Urothelium cell line (cell line): Measurements from ENCODE around the gene PAK2.
"Not testable (repeated sequence)": the region's sequence is repeated elsewhere in the genome, so short reads cannot be mapped to it uniquely, and the experiment has no call there.

Experiments used
- DNase-seq: peaks from one replicate; pipeline ENCODE4 v3.0.0; 2011; ENCODE audit warnings: low spot score, mixed read lengths
- FAIRE-seq: peaks from 2 replicates; lab custom pipeline; 2011; peaks lifted over from hg19 to GRCh38; lab: Jason Lieb, UNC

PAK2 gene

GRCh38 chr3:196839351-196839750 is 99.7 kb downstream of the PAK2 start:
- not testable (repeated sequence) for FAIRE-seq

GRCh38 chr3:196842567-196843434 is 103.1 kb downstream of the PAK2 start:
- no peak for DNase-seq
- FAIRE-seq, result no peak

More at GRCh38 chr3:196839351-196839750, 99.7 kb downstream of the PAK2 start:
- not testable (repeated sequence) for DNase-seq

- no peak for DNase-seq
- no peak for FAIRE-seq
Observed at GRCh38 chr3:196843435-196844110, 103.9 kb downstream of the PAK2 start.

- not testable (repeated sequence) for DNase-seq, FAIRE-seq
Observed at GRCh38 chr3:196844235-196845219, 104.9 kb downstream of the PAK2 start.

- not testable (repeated sequence) for FAIRE-seq, DNase-seq
Observed at GRCh38 chr3:196848375-196848774, 108.7 kb downstream of the PAK2 start.

GRCh38 chr3:196849180-196849741 is 109.6 kb downstream of the PAK2 start:
- FAIRE-seq (no peak), DNase-seq (no peak)

GRCh38 chr3:196863000-196863399 is 123.3 kb downstream of the PAK2 start:
- not testable (repeated sequence) for DNase-seq, FAIRE-seq

GRCh38 chr3:196867155-196867506 is 127.5 kb downstream of the PAK2 start:
- DNase-seq, result no peak
- FAIRE-seq, result no peak

- FAIRE-seq (no peak), DNase-seq (peak; percentile 95)
Observed at GRCh38 chr3:196867507-196868296, 128.0 kb downstream of the PAK2 start, which contains the start of gene SENP5. Gene SENP5, plus strand, starts transcription at chr3:196867920. Its CDS starts 17,262 bp downstream, at chr3:196885182.

GRCh38 chr3:196868297-196868661 is 128.6 kb downstream of the PAK2 start:
- DNase-seq, result no peak

GRCh38 chr3:196872316-196872715 is 132.7 kb downstream of the PAK2 start:
- DNase-seq (no peak), FAIRE-seq (no peak)

More at GRCh38 chr3:196868297-196868661, 128.6 kb downstream of the PAK2 start:
- FAIRE-seq, result no peak

- not testable (repeated sequence) for FAIRE-seq, DNase-seq
Observed at GRCh38 chr3:196874511-196875094, 134.9 kb downstream of the PAK2 start.

GRCh38 chr3:196875258-196875657 is 135.6 kb downstream of the PAK2 start:
- DNase-seq (no peak), FAIRE-seq (no peak)
